HEK293 (cell line): Measurements from ENCODE around the gene MYBPH.

ENCODE experiments used
- CTCF ChIA-PET: fragments of 350-600 bp; formaldehyde crosslinking; extraction: SDS; loops from one replicate; lab custom pipeline; 2021; ENCODE audit warnings: antibody characterized with exemption; lab: Yijun Ruan, JAX
- POLR2A ChIA-PET: fragments of 300-600 bp; formaldehyde crosslinking; extraction: SDS; loops from one replicate; lab custom pipeline; 2020; ENCODE audit warnings: antibody characterized with exemption, inconsistent platforms; lab: Yijun Ruan, JAX
- H3K27ac ChIP-seq: fragments of 200-500 bp; sonication (Bioruptor generic); 2 replicates; pipeline ENCODE4 v1.5.1; 2014; ENCODE audit warnings: low read depth, low read length, control low read depth, inconsistent platforms; ENCODE audit errors: extremely low read depth
- H3K36me3 ChIP-seq, 2 experiments: fragments of 200-500 bp in 1 of 2; sonication (Bioruptor generic) in 1 of 2; 1 replicate in 1 of 2; 2 replicates in 1 of 2; pipeline ENCODE4 v1.5.1; 2014 to 2017; ENCODE audit warnings: inconsistent platforms in 2 of 2, low read length in 2 of 2; ENCODE audit not compliant: control insufficient read depth in 2 of 2, insufficient read depth in 1 of 2
- H3K4me1 ChIP-seq: fragments of 200-500 bp; sonication (Bioruptor generic); 2 replicates; pipeline ENCODE4 v1.5.1; 2014; ENCODE audit warnings: mild to moderate bottlenecking, low read length, inconsistent platforms; ENCODE audit not compliant: control insufficient read depth, insufficient read depth
- H3K4me3 ChIP-seq: 2 replicates; pipeline ENCODE4 v1.5.1; 2011; ENCODE audit warnings: low read depth, mild to moderate bottlenecking, control low read depth, low read length, moderate library complexity
- H3K9me3 ChIP-seq: fragments of 200-500 bp; sonication (Bioruptor generic); 2 replicates; pipeline ENCODE4 v1.5.1; 2014; ENCODE audit warnings: low read depth, low read length, inconsistent platforms; ENCODE audit not compliant: control insufficient read depth, insufficient read depth
- HOXD13 ChIP-seq: sonication (generic); formaldehyde crosslinking; IDR thresholded peaks from 2 replicates; pipeline ENCODE4 v1.8.0; 2022; ENCODE audit warnings: missing genetic modification reagents, borderline replicate concordance
- MZF1 ChIP-seq: fragments of 450-650 bp; formaldehyde crosslinking; IDR thresholded peaks from 2 replicates; pipeline ENCODE4 v1.5.1; 2017; ENCODE audit warnings: missing biosample characterization, missing genetic modification characterization, borderline replicate concordance
- RBAK ChIP-seq: fragments of 450-650 bp; formaldehyde crosslinking; IDR thresholded peaks from 2 replicates; pipeline ENCODE4 v1.5.1; 2016; ENCODE audit warnings: missing biosample characterization, missing genetic modification characterization
- SALL2 ChIP-seq: fragments of 450-650 bp; formaldehyde crosslinking; IDR thresholded peaks from 2 replicates; pipeline ENCODE4 v1.5.0; 2017; ENCODE audit warnings: missing biosample characterization, mild to moderate bottlenecking, missing genetic modification characterization, borderline replicate concordance
- SP7 ChIP-seq: fragments of 450-650 bp; formaldehyde crosslinking; IDR thresholded peaks from 2 replicates; pipeline ENCODE4 v1.5.1; 2016; ENCODE audit warnings: missing biosample characterization, missing genetic modification characterization
- ZFP37 ChIP-seq: fragments of 450-650 bp; formaldehyde crosslinking; IDR thresholded peaks from 2 replicates; pipeline ENCODE4 v1.5.1; 2016; ENCODE audit warnings: missing biosample characterization, missing genetic modification characterization
- ZFP41 ChIP-seq: fragments of 450-650 bp; formaldehyde crosslinking; IDR thresholded peaks from 2 replicates; pipeline ENCODE4 v1.5.1; 2016; ENCODE audit warnings: missing biosample characterization, missing genetic modification characterization, borderline replicate concordance
- ZNF266 ChIP-seq: fragments of 450-650 bp; formaldehyde crosslinking; IDR thresholded peaks from 2 replicates; pipeline ENCODE4 v1.5.1; 2016; ENCODE audit warnings: missing biosample characterization, missing genetic modification characterization, low read depth
- ZNF280D ChIP-seq: fragments of 450-650 bp; formaldehyde crosslinking; IDR thresholded peaks from 2 replicates; pipeline ENCODE4 v1.5.1; 2016; ENCODE audit warnings: missing biosample characterization, missing genetic modification characterization
- ZNF37A ChIP-seq: fragments of 450-650 bp; IDR thresholded peaks from 2 replicates; pipeline ENCODE4 v1.5.1; 2018; ENCODE audit warnings: missing biosample characterization, missing genetic modification characterization
- ZNF561 ChIP-seq: fragments of 450-650 bp; IDR thresholded peaks from 2 replicates; pipeline ENCODE4 v1.5.1; 2018; ENCODE audit warnings: missing biosample characterization, missing genetic modification characterization, borderline replicate concordance
- ZNF596 ChIP-seq: fragments of 450-650 bp; IDR thresholded peaks from 2 replicates; pipeline ENCODE4 v1.5.0; 2018; ENCODE audit warnings: missing biosample characterization, mild to moderate bottlenecking, missing genetic modification characterization, moderate library complexity
- ZNF610 ChIP-seq: fragments of 450-650 bp; formaldehyde crosslinking; IDR thresholded peaks from 2 replicates; pipeline ENCODE4 v1.5.1; 2016; ENCODE audit warnings: missing biosample characterization, missing genetic modification characterization, borderline replicate concordance
- ZNF624 ChIP-seq: fragments of 450-650 bp; formaldehyde crosslinking; IDR thresholded peaks from 2 replicates; pipeline ENCODE4 v1.5.1; 2017; ENCODE audit warnings: missing biosample characterization, missing genetic modification characterization
- ZNF639 ChIP-seq: fragments of 450-650 bp; formaldehyde crosslinking; IDR thresholded peaks from 2 replicates; pipeline ENCODE4 v1.5.1; 2016; ENCODE audit warnings: missing biosample characterization, missing genetic modification characterization
- ZNF692 ChIP-seq: fragments of 450-650 bp; formaldehyde crosslinking; IDR thresholded peaks from 2 replicates; pipeline ENCODE4 v1.5.1; 2016; ENCODE audit warnings: missing biosample characterization, missing genetic modification characterization
- ZNF701 ChIP-seq: fragments of 450-650 bp; formaldehyde crosslinking; IDR thresholded peaks from 2 replicates; pipeline ENCODE4 v1.5.1; 2016; ENCODE audit warnings: missing biosample characterization, missing genetic modification characterization
- TF ChIP-seq, protein P1 (sequence below): fragments of 450-650 bp; formaldehyde crosslinking; IDR thresholded peaks from 2 replicates; pipeline ENCODE4 v1.5.1; 2016; ENCODE audit warnings: missing biosample characterization, missing genetic modification characterization
- TF ChIP-seq, protein P2 (sequence below): fragments of 450-650 bp; formaldehyde crosslinking; IDR thresholded peaks from 2 replicates; pipeline ENCODE4 v1.5.1; 2016; ENCODE audit warnings: missing biosample characterization, missing genetic modification characterization

Gene MYBPH

GRCh38 chr1:203161175-203161574 lies 14.5 kb downstream of the MYBPH start:
- Histone ChIP-seq H3K9me3 (no peaks in the 10 kb centered on the region), H3K4me3 (no peak overlapping the region), H3K27ac (no peak overlapping the region), H3K4me1 (no peaks in the 10 kb centered on the region), H3K36me3 (peaks cover 0 to 2% of the 10 kb centered on the region in 2 experiments; a peak in 1 of 3 replicates)
- CTCF ChIA-PET = interaction anchor here (1.2 to 3.4 kb wide), 5 partner anchors 11 to 55 kb away, joined by 3 to 18 read pairs (median 10); no protein-coding TSS in a partner anchor
- TF ChIP-seq ZNF561 = no peak
- TF ChIP-seq, protein P1, sequence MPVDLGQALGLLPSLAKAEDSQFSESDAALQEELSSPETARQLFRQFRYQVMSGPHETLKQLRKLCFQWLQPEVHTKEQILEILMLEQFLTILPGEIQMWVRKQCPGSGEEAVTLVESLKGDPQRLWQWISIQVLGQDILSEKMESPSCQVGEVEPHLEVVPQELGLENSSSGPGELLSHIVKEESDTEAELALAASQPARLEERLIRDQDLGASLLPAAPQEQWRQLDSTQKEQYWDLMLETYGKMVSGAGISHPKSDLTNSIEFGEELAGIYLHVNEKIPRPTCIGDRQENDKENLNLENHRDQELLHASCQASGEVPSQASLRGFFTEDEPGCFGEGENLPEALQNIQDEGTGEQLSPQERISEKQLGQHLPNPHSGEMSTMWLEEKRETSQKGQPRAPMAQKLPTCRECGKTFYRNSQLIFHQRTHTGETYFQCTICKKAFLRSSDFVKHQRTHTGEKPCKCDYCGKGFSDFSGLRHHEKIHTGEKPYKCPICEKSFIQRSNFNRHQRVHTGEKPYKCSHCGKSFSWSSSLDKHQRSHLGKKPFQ (tag by site-specific recombination) = no peak
- TF ChIP-seq ZNF639 (tag by site-specific recombination) = no peak
- no peak for TF ChIP-seq ZNF280D (tag by site-specific recombination)
- no peak for TF ChIP-seq ZNF701 (tag by site-specific recombination)
- TF ChIP-seq ZNF692 = no peak
- no peak for TF ChIP-seq ZNF266 (tag by site-specific recombination)
- no peak for TF ChIP-seq ZNF624 (tag by site-specific recombination)
- no peak for TF ChIP-seq ZFP37 (tag by site-specific recombination)
- TF ChIP-seq ZFP41 (tag by site-specific recombination) = no peak
- TF ChIP-seq MZF1 (tag by site-specific recombination) = no peak
- no peak for TF ChIP-seq ZNF596 (tag by site-specific recombination)
- POLR2A ChIA-PET = interaction anchor here (0.6 kb wide), 1 partner anchor 29 kb away, joined by 3 read pairs; no protein-coding TSS in a partner anchor

- H3K36me3 ChIP-seq = no peaks in the 10 kb centered on the region
- no peak overlapping the region for H3K4me3 ChIP-seq
- H3K9me3 ChIP-seq = no peaks in the 10 kb centered on the region
- no peaks in the 10 kb centered on the region for H3K4me1 ChIP-seq
- no peak overlapping the region for H3K27ac ChIP-seq
- ChIA-PET CTCF (interaction anchor here (3.4 kb wide), 1 partner anchor 13 kb away, joined by 18 read pairs; no protein-coding TSS in a partner anchor), POLR2A (no interaction called here)
- TF ChIP-seq RBAK (tag by site-specific recombination) = no peak
- TF ChIP-seq SALL2 = no peak
- TF ChIP-seq ZNF639 (tag by site-specific recombination) = no peak
- TF ChIP-seq ZNF37A (tag by site-specific recombination) = no peak
- no peak for TF ChIP-seq SP7
- no peak for TF ChIP-seq ZNF610 (tag by site-specific recombination)
- TF ChIP-seq HOXD13 = no peak
- TF ChIP-seq, protein P2, sequence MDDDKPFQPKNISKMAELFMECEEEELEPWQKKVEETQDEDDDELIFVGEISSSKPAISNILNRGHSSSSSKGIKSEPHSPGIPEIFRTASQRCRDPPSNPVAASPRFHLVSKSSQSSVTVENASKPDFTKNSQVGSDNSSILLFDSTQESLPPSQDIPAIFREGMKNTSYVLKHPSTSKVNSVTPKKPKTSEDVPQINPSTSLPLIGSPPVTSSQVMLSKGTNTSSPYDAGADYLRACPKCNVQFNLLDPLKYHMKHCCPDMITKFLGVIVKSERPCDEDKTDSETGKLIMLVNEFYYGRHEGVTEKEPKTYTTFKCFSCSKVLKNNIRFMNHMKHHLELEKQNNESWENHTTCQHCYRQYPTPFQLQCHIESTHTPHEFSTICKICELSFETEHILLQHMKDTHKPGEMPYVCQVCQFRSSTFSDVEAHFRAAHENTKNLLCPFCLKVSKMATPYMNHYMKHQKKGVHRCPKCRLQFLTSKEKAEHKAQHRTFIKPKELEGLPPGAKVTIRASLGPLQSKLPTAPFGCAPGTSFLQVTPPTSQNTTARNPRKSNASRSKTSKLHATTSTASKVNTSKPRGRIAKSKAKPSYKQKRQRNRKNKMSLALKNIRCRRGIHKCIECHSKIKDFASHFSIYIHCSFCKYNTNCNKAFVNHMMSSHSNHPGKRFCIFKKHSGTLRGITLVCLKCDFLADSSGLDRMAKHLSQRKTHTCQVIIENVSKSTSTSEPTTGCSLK (tag by site-specific recombination) = no peak
- TF ChIP-seq, protein P1 (tag by site-specific recombination) = no peak
Measured at GRCh38 chr1:203159844-203160243, 15.8 kb downstream of the MYBPH start.
